ENCODE measurements around the gene GNAZ.

GNAZ gene

GRCh38 chr22:23065495-23066122 lies 4.7 kb upstream of the GNAZ start:
- no peak for DNase-seq

- no peak for DNase-seq
These were observed 3.9 kb upstream of the GNAZ start for GRCh38 chr22:23066200-23067022.

- no peak for DNase-seq
These were observed 3.2 kb upstream of the GNAZ start for GRCh38 chr22:23067023-23067650.

GRCh38 chr22:23067691-23068090 lies 2.6 kb upstream of the GNAZ start:
- no peak for DNase-seq

GRCh38 chr22:23068096-23068831 lies 2.1 kb upstream of the GNAZ start:
- no peak for DNase-seq

- DNase-seq = no peak
These were observed 1.4 kb upstream of the GNAZ start for GRCh38 chr22:23068832-23069385.

- no peak for DNase-seq
These were observed 589 bp upstream of the GNAZ start for GRCh38 chr22:23069502-23070357.

GRCh38 chr22:23071230-23072076 lies 1.1 kb downstream of the GNAZ start:
- no peak for DNase-seq

GRCh38 chr22:23072077-23072910 lies 2.0 kb downstream of the GNAZ start:
- no peak for DNase-seq

- no peak for DNase-seq
These were observed 2.7 kb downstream of the GNAZ start for GRCh38 chr22:23072911-23073491.

GRCh38 chr22:23073526-23074229 lies 3.4 kb downstream of the GNAZ start:
- DNase-seq = no peak

- no peak for DNase-seq
These were observed 4.1 kb downstream of the GNAZ start for GRCh38 chr22:23074451-23074850.

- DNase-seq = no peak
These were observed 4.7 kb downstream of the GNAZ start for GRCh38 chr22:23075050-23075449.

GRCh38 chr22:23075525-23076216 lies 5.4 kb downstream of the GNAZ start:
- no peak for DNase-seq

GRCh38 chr22:23076896-23077572 lies 6.7 kb downstream of the GNAZ start:
- DNase-seq = no peak

- no peak for DNase-seq
These were observed 7.5 kb downstream of the GNAZ start for GRCh38 chr22:23077627-23078461.

- DNase-seq = no peak
These were observed 8.1 kb downstream of the GNAZ start for GRCh38 chr22:23078462-23078787.
